ENCODE data around the gene RCN2. TPM values are rescaled to one million over a fixed set of nuclear protein-coding genes. Genes with fewer than 3 reads are reported as not detected.
"Not testable (repeated sequence)": the region's sequence is repeated elsewhere in the genome, so short reads cannot be mapped to it uniquely, and the experiment has no call there.

RCN2 gene
- polyA plus RNA-seq (ENCODE audit: insufficient read length in 4 of 4) = 100 to 1,000 TPM; 217 to 260 (median 257) TPM

GRCh38 chr15:76931397-76932134 is at the start of gene RCN2:
Gene RCN2 (plus strand): TSS chr15:76931749. CDS start chr15:76931842, 93 bp downstream.
- peak; percentile 83 to 87 (median 86) for DNase-seq (ENCODE audit: low read depth in 4 of 4, low spot score in 3 of 4)

- DNase-seq (ENCODE audit: low read depth in 4 of 4, low spot score in 3 of 4) = no peak
Measured at GRCh38 chr15:76885212-76885611, 46.3 kb upstream of the RCN2 start.

GRCh38 chr15:76887280-76888141 is 44.0 kb upstream of the RCN2 start:
- not testable (repeated sequence) for DNase-seq (ENCODE audit: low read depth in 4 of 4, low spot score in 3 of 4)

GRCh38 chr15:76892836-76893235 is 38.7 kb upstream of the RCN2 start:
- DNase-seq (ENCODE audit: low read depth in 4 of 4, low spot score in 3 of 4) = not testable (repeated sequence)

- no peak for DNase-seq (ENCODE audit: low read depth in 4 of 4, low spot score in 3 of 4)
Measured at GRCh38 chr15:76894174-76894573, 37.4 kb upstream of the RCN2 start.

- DNase-seq (ENCODE audit: low read depth in 4 of 4, low spot score in 3 of 4) = no peak
Measured at GRCh38 chr15:76898102-76898501, 33.4 kb upstream of the RCN2 start.

- DNase-seq (ENCODE audit: low read depth in 4 of 4, low spot score in 3 of 4) = not testable (repeated sequence)
Measured at GRCh38 chr15:76899176-76899930, 32.2 kb upstream of the RCN2 start.

- not testable (repeated sequence) for DNase-seq (ENCODE audit: low read depth in 4 of 4, low spot score in 3 of 4)
Measured at GRCh38 chr15:76899931-76900310, 31.6 kb upstream of the RCN2 start.

GRCh38 chr15:76901965-76902364 is 29.6 kb upstream of the RCN2 start:
- no peak for DNase-seq (ENCODE audit: low read depth in 4 of 4, low spot score in 3 of 4)

- no peak for DNase-seq (ENCODE audit: low read depth in 4 of 4, low spot score in 3 of 4)
Measured at GRCh38 chr15:76903251-76903681, 28.3 kb upstream of the RCN2 start.

- peak; percentile 14 to 34 (median 30) for DNase-seq (ENCODE audit: low read depth in 4 of 4, low spot score in 3 of 4)
Measured at GRCh38 chr15:76904461-76905012, 27.0 kb upstream of the RCN2 start.

GRCh38 chr15:76905013-76905839 is 26.3 kb upstream of the RCN2 start, which contains the start of gene SCAPER:
Gene SCAPER (minus strand): TSS chr15:76905340. CDS start chr15:76883817, 21,523 bp downstream.
- DNase-seq (ENCODE audit: low read depth in 4 of 4, low spot score in 3 of 4) = peak; percentile 76 to 83 (median 79)

- peak in 2 of 4 donors; percentile 11 to 13 for DNase-seq (ENCODE audit: low read depth in 4 of 4, low spot score in 3 of 4)
Measured at GRCh38 chr15:76905855-76906254, 25.7 kb upstream of the RCN2 start.

- no peak for DNase-seq (ENCODE audit: low read depth in 4 of 4, low spot score in 3 of 4)
Measured at GRCh38 chr15:76912430-76912829, 19.1 kb upstream of the RCN2 start.

GRCh38 chr15:76913737-76914136 is 17.8 kb upstream of the RCN2 start:
- DNase-seq (ENCODE audit: low read depth in 4 of 4, low spot score in 3 of 4) = no peak

- no peak for DNase-seq (ENCODE audit: low read depth in 4 of 4, low spot score in 3 of 4)
Measured at GRCh38 chr15:76916369-76916768, 15.2 kb upstream of the RCN2 start.

- no peak for DNase-seq (ENCODE audit: low read depth in 4 of 4, low spot score in 3 of 4)
Measured at GRCh38 chr15:76928201-76928600, 3.3 kb upstream of the RCN2 start.

- DNase-seq (ENCODE audit: low read depth in 4 of 4, low spot score in 3 of 4) = no peak
Measured at GRCh38 chr15:76929011-76929760, 2.4 kb upstream of the RCN2 start.
